ENCODE data around the gene TSGA10.
"Not testable (repeated sequence)": the region's sequence is repeated elsewhere in the genome, so short reads cannot be mapped to it uniquely, and the experiment has no call there.

TSGA10 gene

DNA sequence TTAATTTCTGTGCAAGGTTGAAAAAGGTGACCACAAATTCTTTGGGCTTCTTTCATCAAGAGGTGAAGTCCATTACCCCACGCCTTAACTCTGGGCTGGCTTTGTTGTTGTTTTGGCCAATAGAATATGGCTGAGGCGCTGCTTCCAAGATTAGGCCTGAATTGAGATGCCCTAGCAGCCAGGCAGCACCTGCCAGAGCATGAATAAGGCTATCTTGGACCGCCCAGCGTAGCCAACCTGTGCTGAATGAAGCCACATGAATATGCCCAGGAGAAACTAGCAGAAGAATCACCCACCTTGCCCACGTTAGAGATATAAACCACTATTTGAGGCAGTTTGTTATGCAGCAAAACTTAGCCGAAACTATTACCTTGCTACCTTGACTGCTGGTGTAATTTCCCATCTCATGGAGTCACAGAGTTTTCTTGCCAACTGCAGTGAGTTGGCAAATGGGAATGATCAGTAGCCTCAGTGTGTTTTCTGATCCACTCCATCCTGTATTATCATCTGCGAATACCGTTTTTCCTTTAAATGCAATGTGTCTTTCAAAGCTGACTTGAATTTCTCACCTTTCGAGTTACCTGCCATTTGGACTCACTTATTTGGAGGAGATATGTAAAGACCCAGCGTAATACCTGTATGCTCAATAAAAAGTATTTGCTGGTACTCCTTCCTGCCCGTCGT is 679 bp downstream of the TSGA10 start:
- DNase-seq (ENCODE audit: low read depth), result no peak

DNA sequence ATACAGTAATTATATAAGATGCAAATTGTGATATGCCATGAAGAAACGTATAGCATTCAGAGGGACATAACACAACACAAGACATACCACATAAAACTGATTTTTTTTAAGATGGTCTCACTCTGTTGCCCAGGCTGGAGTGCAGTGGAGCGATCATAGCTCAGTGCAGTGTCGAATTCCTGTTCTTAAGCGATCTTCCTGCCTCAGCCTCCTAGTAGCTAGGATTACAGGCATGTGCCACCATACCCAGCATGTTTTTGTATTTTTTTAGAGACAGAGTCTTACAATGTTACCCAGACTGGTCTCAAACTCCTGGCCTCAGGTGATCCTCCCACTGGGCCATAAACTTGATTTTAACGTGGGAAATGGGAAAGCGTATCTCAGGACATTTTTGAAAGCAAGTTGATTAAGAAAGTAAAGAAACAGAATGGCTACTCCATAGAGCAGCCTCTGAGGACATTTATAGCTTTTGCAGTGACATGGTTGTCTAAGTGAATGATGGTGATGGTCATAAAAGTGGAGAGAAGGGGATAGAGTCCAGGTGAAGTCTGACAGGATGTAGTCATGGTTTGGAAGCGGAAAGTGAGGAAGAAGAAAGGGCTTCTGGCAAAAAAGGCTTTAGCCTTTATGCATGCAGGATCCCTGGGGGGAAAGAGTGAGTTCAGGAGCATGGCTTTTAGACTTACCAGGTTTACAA is 2.4 kb downstream of the TSGA10 start:
- DNase-seq (ENCODE audit: low read depth), result no peak

DNA sequence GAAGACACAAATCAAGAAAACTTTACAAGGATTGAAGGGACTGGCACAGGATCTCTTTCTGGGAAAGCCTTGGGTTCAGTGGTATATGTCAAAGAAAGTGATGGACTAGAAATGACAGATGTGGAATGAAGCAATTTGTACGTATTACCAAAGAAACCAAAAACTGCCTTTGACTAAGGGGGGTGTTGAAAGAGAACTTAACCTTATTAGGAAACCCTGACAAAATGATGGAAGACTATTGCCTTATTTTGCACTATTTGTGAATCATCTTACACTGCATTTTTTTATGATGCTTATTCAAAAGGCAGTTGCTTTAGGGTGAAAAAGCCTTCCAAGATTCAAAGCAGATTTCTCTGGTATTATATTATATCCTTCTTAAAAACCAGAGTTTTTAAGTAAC is 4.0 kb downstream of the TSGA10 start:
- DNase-seq (ENCODE audit: low read depth), result no peak

DNA sequence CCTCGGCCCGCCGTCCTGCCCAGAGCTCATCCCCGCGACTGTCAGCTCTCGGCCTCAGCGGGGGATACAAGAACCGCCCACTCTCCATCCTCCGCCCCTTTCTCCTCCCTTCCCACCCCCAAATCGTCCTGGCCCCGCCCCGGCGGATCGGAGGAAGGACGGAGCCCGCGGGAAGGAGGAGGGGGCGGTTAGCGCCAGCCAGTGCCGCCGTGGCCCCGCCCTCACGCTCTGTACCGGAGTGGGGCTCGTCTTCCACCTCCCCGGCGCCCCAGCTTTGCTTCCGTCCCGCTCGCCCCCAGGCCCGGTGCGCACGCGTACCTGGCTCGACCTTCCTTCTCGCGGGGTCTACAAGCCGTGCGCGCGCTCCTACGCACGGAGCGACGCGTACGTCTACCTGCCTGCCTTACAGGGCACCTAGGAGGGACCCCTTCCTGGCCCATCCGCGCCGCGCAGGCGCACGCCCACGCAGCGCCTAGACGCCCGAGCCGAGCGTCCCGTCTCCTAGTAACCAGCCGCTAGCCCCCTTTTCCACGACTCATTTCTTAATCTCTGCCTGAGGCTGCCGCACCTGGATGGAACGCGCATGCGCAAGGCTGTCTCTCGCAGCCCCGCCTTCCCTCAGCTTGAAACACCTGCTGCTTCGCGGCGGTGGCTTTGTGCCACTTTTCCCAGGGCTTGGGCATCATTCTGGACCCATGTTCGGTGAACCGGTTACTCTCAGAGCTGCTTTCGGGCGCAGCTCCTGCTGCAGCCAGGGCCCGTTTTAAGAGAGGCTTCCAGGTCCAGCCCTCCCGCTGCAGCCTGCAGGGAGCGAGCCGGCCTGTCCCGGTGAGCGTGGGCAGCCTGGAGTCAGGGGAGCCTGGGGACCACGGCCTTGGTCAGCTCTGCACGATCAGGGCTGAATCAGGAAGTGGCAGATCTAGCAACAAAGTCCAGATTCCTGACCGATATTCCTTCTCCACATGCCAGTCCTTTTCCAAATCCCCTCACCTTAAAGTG is 13.3 kb downstream of the TSGA10 start, which contains the start of gene C2orf15:
Gene C2orf15, plus strand, starts transcription at position 598 of the 999 bp plus-strand sequence. CDS start 8,852 bp downstream, outside the sequence.
- peak; percentile 96 for DNase-seq (ENCODE audit: low read depth)

DNA sequence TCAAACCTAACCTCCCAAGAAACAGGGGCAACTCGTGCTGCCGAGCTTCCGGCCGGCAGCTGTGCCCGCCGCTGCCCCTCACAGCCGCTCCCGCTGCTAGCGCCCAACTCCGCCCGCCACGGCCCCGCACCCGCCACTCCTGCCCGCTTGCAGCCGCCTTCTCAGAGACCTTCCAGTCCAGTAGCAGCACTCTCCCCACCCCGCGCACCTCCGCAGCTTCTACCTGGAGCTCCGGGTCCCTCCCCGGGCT is 14.0 kb downstream of the TSGA10 start:
- DNase-seq (ENCODE audit: low read depth), result no peak

DNA sequence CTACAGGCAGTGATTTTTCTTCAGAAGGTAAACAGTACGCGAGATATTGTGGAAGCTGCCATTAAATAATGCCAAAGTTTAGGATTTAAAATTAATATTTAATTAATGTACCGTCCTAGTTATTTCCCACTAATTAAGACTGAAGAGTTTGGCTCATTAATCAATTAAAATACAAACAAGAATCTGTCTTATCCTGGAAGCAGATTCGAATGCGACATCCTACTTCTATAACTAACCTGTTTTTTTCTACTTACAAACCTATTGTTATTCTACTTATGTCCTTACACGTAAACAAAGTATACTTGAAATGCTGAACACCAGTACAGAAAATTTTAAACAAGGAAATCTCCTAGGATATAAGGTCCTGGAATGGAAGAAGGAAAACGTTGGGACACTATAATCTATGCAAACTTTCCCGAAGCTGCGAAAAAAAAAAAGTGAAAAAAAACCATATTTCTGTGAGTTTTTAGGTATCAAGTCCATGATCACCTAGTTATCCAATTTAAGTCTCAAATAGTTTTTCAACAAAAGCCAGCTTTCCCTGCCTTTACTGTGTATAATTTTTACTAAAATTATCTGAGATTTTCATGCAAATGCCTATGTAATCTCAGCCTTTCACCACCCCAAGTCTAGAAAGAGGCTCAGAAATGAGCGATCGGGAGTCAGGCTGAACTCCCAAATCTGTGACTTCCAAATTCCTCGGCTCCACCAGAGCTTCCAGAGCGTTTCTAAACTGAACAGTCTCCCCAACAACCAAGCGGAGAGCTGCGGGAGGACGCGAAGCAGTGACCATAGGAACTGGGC is 14.5 kb downstream of the TSGA10 start:
- DNase-seq (ENCODE audit: low read depth), result no peak

DNA sequence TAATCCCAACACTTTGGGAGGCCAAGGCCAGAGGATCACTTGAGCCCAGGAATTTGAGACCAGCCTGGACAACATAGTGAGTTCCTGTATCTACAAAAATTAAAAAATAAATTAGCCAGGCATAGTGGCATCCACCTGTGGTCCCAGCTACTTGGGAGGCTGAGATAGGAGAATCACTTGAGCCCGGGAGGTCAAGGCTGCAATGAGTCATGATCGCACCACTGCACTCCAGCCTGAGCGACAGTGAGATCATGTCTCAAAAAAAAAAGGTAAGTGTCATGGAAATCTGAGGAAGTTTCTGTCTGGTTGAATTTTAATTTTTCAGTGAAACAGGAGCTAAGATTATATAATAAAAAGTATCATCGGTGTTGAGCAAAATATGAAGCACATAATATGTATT is 15.7 kb downstream of the TSGA10 start:
- no peak for DNase-seq (ENCODE audit: low read depth)

DNA sequence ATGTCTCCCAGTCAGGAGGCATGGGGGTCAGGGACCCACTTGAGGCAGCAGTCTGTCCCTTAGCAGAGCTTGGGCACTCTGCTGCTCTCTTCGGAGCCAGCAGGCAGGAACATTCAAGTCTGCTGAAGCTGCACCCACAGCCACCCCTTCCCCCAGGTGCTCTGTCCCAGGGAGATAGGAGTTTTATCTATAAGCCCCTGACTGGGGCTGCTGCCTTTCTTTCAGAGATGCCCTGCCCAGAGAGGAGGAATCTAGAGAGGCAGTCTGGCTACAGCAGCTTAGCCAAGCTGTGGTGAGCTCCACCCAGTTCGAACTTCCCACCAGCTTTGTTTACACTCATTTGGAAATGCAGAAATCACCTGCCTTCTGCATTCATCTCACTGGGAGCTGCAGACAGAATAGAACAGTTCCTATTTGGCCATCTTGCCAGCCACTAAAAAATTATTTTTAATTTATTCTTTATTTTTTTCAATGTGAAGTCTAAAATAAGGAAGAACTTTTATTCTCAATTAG is 19.6 kb downstream of the TSGA10 start:
- DNase-seq (ENCODE audit: low read depth), result not testable (repeated sequence)

DNA sequence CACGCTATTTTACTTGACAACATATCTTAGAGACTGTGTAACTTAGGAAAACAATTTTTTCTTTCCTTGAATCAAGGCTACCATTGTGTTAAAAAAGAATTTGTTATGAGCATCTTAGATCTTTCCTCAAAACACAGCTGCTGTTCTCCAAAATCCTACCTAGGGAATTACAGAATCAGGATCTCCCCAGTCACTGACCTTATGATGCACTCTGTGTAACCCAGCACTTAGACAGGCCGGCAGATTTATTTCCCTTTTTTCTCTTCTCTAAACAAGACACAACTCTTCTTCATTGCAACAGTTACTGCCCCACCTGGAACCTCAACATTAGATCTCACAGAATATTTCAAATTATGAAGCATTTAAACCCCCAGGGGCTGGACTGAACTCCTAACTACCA is 26.8 kb downstream of the TSGA10 start:
- DNase-seq (ENCODE audit: low read depth), result no peak

DNA sequence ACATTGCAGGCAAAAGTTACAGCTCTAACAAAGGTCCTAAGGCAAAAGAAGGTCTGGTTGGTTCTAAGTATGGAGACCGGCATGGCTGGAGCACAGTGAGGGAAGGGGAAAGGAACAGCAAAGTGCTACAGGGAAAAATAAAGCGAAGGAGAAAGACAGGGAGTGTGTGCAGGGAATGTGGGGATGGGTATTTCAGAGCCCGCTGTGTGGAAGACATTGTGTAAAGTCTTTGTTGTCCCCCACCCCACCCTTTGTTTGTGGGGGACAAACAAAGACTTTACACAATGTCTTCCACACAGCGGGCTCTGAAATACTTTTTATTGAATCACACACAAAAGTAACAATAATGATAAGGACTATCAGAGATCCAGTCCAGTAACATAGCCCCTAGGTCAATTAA is 42.1 kb downstream of the TSGA10 start:
- DNase-seq (ENCODE audit: low read depth), result no peak

DNA sequence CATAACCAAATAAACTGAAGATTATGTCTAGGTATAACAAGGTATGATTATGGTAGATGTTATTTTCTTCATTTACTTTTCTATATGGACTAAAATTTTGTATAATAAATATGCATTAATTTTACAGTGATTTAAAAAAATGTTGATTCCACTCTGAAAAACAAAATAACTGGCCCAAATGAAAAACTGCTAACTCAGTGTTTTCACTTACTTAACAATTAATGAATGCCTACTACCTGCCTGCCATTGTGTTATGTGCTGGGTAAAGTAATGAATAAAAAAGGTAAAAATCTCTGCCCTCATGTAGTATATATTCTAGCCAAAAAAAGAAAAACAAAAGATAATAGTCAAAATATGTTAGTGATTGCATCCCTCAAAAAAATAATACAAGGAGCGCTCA is 42.8 kb downstream of the TSGA10 start:
- DNase-seq (ENCODE audit: low read depth), result no peak

DNA sequence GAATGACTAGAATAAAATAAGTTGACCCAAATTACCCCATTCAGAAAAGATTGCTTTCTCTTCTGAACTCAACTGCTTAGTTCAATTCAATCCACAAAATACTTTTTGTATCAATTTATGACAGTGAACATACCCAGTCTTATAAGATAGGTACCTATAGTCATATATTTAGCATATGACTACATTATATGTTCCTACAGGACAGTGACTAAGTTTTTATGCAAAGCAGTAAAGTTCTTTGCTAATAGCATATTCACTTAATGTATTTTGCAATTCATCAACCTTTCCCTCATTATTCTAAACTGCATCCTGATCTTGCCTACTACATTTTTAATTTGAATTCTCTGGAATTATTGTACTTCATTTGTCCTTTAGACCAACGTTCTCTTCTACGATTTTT is 43.5 kb downstream of the TSGA10 start:
- no peak for DNase-seq (ENCODE audit: low read depth)

DNA sequence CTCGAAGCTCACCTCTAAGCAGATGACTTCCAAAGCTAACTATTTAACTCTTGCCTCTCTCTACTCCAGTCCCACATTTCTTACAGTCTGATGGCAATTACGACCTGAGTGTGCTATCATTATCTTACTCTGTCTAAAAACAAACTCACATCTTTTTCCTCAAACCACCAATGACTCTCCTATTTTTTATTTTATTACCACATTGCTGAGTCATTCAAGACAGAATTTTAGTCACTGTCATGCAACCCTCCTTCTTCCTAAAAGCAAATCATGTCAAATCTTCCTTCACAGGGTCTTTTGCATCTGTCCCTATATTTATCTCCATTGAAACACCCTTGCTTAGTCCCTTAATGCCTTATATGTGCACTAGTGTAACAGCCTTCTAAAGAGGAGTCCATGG is 47.8 kb downstream of the TSGA10 start:
- DNase-seq (ENCODE audit: low read depth), result no peak

DNA sequence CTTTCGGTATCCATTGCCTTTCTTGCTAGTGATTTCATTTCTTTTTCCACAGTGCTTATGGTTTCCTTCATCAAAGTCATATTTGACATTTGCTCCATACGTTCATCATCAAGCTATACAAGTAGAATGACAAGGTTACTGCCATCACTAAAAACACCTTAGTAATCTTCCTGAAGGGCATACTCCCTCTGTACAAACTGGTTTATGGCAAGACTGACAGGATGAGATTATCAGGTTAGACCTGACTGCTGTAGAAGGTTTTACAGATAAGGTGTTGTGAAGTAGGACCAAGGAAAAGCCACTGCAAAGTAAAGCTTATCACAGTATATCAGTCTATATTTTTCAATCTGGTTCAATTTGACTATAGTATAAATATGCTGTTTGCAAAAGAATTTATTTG is 50.7 kb downstream of the TSGA10 start:
- DNase-seq (ENCODE audit: low read depth), result no peak

DNA sequence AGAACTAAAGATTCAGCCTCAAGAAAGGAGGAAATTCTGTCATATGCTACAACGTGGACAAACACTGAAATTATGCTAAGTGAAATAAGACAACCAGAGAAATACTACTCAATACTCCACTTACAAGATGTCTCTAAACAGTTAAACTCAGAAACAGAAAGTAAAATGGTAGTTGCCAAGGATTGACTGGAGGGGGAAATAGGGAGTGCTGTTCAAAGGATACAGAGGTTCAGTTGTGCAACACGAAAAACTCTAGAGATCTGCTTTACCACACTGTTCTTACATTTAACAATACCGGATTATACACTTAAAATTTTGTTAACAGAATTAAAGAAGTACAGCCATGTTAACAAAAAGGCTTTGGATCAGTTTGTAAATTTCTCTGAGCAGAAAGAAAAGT is 53.0 kb downstream of the TSGA10 start:
- no peak for DNase-seq (ENCODE audit: low read depth)

DNA sequence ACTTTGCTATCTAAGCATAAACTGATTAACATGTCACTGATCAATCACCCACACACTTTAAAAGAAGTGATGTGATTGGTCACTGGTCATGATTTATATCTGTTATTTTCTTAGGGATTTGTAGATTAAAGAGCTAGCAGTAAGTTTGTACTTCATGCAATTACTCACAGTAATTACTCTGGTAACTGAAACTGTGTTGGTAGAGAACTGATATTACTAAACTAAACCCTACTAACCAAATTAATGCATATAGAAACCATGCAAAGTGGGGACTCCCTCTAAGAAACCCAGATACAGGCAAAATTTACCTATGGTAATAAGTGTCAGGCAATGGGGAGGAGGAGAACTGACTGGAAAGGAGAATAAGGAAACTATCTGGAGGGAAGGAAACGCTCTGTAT is 58.0 kb downstream of the TSGA10 start:
- no peak for DNase-seq (ENCODE audit: low read depth)

DNA sequence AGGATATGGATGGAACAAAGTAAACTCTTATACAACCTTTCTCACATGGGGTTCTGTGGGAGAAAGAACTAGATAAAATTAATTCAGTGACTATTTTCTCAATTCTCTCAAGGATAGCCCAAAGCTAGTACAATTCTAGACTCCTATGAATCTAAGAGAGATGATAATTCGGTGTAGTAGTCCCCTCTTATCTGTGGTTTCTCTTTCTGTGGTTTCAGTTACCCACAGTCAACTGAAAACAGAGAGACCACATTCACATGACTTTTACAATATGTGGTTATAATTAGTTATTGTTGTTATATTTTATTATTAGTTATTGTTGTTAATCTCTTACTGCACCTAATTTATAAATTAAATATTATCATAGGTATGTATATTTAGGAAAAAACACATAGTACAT is 66.7 kb downstream of the TSGA10 start:
- no peak for DNase-seq (ENCODE audit: low read depth)

DNA sequence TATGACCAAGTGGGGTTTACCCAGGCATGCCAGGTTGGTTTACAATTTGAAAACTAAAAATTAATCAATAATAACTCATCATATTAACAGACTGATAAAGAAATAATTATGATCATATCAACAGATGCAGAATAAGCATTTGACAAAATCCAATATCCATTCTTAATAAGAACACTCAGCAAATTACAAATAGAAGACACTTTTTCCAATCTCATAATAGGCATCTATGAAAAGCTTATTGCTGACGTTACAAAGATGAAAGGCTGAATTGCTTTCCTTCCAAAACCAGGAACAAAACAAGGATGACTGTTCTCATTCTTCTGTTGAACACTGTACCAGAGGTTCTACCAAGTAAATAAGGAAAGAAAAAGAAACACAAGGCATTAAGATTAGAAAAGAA is 68.4 kb downstream of the TSGA10 start:
- no peak for DNase-seq (ENCODE audit: low read depth)

DNA sequence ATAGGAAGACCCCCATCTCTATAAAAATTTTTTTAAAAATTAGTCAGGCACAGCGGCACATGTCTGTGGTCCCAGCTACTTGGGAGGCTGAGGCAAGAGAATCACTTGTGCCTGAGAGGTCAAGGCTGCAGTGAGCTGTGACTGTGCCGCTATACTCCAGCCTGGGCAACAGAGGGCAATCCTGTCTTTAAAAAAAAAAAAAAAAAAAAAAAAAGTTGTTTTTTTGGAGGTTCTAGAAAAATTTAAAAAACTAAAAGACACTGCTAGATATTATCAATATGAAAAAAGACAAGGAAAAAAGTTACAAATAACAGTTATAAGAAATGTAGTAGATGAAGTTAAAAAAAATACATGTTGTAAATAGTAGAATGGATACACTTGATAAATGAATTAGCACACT is 69.3 kb downstream of the TSGA10 start:
- DNase-seq (ENCODE audit: low read depth), result no peak

DNA sequence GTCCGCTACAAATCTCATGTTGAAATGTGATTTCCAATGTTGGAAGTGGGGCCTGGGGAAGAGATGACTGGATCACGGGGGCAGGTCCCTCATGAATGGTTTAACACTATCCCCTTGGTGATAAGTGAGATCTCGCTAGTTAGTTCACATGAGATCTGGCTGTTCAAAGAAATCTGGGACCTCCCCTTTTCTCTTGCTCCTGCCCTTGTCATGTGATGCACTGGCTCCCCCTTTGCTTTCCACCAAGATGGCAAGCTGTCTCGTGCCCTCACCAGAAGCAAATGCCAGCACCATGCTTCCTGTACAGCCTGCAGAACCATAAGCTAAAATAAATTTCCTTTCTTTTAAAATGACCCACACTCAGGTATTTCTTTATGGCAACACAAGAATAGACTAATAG is 70.5 kb downstream of the TSGA10 start:
- DNase-seq (ENCODE audit: low read depth), result no peak

DNA sequence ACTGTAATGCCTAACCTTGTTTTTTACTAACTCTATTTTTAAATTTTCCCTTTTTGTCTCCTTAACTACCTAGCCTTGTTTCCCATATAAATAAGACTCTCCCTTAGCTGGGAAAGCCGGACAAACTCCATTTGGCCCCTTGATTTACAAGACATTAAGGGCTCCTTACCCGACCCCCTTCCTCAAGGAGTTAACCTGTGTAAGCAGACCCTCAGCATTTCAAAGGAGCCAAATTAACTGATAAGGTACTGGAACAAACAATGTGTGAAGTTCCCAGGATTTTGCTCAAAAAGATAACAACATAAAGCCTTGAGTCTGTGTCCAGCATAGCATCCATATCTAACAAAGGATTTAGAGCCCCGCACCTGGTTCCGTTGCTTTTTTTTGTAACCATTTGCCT is 72.9 kb downstream of the TSGA10 start:
- DNase-seq (ENCODE audit: low read depth), result no peak

DNA sequence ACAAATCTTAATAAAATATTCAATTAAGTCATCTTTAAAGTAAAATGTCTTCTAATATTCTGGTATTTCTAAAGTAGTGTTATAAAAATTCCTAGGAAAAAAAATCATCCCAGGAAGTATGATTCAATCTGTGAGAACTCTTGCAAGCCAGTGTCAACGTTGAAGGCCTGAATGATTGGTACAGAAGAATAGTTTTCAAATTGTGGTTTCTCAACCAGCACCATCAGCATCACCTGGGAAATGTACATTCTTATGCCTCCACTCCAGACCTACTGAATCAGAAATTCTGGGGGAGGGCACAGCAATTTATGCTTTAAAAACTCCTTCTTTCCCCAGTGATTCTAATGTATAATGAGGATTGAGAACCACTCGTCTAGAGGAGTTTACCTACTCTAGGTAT is 75.5 kb downstream of the TSGA10 start:
- no peak for DNase-seq (ENCODE audit: low read depth)
